Measurements from ENCODE around the gene ATP2B3.

ATP2B3 gene

DNA sequence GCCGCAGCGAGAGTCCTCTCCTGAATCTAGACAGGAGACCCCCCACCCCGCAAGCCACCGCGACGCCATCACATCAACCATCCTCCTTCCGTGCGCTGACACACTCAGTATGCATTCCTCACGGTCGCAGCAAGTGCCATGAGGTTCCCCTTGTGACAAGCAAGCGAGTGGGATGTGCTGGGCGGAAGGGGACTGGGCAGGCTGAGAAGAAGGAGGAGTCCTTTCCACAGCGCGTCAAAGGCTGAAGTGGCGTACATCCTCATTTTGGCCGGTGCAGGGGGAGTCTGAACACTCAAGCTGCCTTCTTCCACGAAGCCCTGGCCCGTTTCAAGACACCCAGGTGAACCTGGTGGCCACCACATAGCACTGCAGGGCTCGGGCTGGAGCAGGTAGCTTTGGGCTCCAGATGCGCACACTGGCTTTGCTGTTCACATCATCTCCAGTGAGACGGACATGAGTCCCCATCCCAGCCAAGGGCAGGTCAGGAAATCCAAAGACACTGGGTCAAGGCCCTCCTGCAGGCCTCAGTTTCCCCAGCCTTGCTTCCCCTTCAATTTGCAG, 51.1 kb downstream of the ATP2B3 start:
- no peak for DNase-seq (ENCODE audit: low spot score)

DNA sequence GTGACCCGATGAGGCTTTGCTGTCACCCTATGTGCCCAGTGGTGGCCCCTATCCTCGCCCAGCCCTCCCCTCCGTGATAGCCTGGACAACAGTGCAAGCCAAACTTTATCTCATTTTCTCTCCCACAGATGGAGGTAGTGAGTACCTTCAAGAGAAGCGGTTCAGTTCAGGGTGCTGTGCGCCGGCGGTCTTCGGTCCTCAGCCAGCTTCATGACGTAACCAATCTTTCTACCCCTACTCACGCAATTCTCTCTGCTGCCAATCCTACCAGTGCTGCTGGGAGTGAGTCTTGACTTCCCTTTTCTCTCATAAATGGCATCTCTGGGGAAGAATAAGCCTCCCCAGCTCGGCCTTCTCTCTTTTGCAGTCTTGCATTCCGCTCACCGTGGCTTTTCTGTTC, 52.0 kb downstream of the ATP2B3 start:
- no peak for DNase-seq (ENCODE audit: low spot score)

DNA sequence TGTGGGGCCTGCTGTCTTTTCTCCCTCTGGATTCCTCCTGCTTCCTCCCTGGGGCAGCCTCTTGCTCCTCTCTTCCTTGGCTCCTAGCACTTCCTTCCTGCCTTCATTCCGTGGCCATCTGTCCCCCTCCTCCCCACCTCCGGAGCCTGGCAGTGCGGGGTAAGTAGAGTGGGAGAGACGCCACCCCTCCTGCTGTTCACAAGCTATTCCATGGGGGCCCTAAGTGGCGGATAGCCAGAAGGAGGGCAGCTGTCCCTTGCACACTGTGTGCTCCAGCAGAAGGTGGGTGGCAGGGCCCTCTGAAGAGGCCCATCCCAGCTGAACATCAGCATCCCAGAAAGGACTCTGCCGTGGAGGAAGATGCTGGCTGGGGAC, 54.1 kb downstream of the ATP2B3 start:
- DNase-seq (ENCODE audit: low spot score) = no peak

DNA sequence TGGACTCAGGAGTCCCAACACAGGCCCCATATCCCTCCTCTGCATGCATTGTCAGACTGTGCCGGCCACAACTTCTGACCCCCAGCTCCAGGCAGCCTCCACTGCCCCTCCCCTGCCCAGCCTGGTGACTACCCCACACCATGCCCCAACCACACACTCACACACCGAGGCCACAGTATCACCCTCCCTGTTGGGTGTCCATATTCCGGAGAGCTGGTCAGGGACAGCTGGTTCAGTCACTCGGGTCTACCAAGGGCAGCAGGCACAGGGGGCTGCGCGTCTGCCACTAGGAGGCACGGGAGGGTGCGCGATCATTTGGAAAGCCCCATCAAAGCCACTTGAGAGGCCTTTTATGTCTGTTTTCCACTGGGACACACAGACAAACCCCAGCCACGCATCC, 55.2 kb downstream of the ATP2B3 start:
- no peak for DNase-seq (ENCODE audit: low spot score)

DNA sequence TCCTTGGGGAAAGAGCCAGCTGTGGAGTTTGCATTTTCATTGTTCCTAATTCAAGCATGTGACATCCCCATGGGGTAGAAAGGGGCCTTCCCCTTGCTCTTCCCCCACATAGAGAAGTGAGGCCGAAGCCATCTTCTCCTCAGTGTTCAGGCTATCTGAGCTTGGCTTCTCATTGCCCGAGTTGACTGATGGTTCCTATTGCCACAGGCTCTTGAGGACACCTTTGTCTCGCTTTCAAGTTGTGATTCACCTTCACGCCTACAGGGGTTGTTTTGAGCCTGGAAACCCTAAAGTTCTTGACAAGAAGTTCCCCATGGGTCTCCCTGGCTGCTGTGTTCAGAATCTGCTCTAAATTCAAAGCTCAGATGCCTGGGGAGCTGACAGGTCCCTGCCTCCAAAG, 56.5 kb downstream of the ATP2B3 start:
- no peak for DNase-seq (ENCODE audit: low spot score)

DNA sequence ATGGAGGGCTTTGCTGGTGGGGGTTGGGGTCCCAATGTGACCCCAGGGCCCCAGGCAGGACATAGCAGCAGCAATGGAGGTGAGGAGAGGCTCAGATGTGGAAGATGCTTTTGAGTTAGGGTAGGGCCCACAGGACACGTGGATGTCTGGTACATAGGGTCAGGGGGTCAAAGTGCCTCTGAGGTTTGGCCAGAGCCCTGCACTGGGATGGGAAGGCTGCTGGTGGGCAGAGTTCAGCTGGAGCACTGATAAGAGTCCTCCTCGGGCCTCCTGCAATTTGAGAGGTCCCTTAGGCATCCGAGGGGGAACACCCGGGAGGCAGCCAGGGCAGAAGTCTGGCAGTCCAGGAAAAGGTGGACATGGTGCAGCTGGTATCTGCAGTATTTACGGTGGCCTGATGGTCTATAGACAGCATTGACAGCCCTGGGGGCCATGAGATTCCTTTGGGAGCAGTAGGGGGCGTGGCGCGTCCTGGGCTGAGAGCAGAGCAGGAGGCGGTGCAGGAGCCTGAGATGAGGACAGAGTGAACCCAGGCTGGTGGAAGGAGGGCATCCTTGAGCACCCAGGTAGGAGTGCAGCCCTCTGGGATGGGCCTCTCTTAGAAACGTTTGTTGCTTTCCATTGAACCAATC, 58.9 kb downstream of the ATP2B3 start:
- no peak for DNase-seq (ENCODE audit: low spot score)

DNA sequence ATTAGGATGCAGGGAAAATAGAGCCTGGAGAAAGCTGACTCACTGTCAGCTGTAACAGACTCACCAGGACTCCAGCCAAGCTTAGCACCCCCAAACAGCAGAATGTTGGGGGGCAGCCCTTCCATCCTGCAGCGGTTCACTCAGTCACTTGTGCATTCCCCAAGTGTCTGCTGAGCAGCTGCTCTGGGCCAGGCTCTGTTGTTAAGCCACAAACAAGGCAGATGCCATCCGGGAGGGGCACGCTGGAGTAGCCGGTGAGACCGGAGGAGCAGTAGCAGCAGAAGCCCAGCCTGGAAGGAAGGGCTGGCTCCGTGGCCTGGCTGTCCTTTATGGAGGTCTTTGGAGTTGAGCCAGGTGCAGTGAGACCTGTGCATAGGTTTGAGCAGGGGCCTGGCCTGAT, 59.5 kb downstream of the ATP2B3 start:
- DNase-seq (ENCODE audit: low spot score) = no peak

DNA sequence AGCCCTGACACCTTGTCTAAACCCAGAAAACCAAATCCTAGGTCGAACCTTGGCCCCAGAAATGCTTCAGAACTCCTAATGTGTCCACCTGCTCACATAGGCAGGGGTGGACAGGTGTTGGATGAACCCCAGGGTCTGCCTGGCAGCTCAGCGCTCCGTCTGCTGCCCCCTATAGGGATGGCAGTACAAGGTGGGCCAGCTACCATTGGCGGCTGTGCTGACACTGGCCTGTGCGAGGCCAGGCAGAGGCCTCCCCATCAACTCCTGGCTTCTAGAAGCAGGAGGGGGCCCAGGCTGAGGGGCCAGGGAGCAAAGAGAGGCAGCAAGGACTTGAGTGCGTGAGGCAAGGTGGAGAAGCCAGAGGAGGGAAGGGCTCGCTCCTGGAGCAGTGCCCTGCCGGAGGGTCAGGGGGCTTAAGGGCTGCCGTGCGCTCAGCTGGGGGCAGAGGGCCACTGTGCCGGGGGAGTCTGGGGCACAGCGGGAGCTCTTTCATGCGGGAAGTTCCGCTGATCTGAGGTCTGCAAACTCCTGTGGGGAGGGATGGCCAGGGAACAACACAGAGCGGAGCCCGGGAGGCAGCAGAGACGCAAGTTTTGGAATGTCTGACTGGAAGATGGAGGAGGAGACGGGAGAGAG, 60.9 kb downstream of the ATP2B3 start:
- no peak for DNase-seq (ENCODE audit: low spot score)

DNA sequence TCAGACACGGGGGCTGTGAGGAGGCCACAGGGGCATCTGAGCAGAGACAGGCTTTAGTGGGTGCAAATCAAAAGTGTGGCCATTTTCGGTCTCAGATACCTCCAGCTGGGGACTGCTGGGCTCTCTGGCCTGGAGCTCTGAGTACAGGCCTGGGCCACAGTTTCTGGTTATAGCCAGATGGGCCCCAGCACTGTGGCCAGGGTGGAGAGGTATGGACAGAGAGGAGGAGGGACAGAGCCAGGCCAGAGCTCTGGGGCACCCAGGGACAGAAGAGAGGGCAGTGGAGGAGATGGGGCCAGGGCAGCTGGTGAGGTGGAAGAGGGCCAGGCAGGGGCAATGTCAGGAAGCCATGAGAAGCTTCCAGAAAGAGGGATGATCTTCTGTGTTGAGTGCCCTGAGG, 61.4 kb downstream of the ATP2B3 start:
- DNase-seq (ENCODE audit: low spot score) = no peak

DNA sequence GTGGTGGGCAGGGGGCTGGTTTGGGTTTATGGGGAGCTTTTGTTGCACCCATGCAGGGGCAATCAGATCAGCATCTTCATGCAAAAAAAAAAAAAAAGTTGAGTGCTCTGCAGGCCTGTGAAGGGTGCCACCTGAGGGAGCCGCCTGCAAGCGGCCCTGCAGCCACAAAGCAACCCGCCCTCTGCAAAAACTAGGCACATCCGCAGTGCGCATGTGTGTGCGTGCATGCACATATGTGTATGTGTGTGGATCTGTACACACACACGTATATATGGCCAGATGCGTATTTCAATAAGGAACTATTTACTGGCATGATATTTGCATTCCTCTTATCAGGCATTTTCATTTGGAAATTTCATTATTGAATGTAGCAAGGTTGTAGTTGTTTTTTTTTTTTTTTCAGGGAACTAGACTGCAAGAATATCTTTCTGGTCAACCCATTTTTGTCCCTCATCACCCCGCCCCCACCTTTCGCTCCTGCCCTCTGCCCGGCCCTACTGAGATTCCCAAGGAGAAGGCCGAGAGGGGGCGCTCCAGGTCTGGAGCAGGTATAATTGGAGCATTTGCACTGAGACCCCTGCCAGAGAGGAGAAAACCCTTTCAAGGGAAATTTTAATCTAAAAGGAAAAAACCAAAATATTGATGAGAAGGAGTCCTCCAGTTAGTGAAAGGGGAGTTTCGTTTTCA, 63.4 kb downstream of the ATP2B3 start:
- no peak for DNase-seq (ENCODE audit: low spot score)

DNA sequence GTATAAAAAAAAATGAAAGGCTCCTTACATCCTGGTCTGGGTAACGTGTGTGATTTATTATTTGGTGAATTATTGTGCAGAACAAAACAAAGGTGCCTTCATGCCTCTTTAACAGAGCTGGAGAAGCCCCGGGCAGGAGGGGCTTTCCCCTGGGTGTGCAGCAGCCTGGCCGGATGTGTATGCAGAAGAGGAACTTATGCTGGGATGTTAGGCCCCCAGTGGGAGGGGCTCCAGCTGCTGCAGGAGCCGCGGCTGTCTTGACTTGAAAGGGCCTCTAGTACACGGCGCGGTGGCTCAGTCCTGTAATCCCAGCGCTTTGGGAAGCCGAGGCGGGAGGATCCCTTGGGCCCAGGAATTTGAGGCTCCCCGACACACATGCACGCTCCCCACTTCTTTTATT, 65.5 kb downstream of the ATP2B3 start:
- peak; percentile 10 for DNase-seq (ENCODE audit: low spot score)

DNA sequence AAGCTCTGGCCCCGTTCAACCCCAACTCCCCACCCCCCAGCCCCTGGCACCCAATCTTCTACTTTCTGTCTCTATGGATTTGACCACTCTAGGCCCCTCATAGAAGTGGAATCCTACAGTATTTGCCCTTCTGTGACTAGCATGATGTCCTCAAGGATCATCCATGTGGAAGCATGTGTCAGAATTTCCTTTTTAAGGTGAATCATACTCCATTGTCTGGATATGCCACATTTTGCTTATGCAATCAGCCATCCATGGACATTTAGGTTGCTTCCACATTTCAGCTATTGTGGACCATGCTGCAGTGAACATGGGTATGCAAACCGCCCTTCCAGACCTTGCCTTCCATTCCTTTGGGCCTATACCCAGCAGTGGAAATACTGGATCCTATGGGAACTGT, 66.0 kb downstream of the ATP2B3 start:
- peak; percentile 7 for DNase-seq (ENCODE audit: low spot score)

DNA sequence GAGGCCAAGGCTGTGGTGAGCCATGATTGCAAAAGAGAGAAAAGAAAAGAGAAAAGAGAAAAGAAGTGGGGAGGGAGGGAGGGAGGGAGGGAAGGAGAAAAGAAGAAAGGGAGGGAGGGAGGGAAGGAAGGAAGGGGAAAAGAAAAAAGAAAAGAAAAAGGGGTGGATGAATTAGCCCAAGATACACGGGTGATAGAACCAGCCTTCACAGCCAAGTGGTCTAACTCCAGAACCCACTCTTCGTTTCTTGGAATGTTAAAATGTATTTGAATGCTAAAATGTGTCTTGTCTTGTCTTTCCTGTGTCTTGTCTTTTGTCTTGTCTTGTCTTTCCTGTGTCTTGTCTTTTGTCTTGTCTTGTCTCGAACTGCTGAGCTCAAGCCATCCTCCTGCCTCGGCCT, 68.4 kb downstream of the ATP2B3 start:
- DNase-seq (ENCODE audit: low spot score) = no peak

DNA sequence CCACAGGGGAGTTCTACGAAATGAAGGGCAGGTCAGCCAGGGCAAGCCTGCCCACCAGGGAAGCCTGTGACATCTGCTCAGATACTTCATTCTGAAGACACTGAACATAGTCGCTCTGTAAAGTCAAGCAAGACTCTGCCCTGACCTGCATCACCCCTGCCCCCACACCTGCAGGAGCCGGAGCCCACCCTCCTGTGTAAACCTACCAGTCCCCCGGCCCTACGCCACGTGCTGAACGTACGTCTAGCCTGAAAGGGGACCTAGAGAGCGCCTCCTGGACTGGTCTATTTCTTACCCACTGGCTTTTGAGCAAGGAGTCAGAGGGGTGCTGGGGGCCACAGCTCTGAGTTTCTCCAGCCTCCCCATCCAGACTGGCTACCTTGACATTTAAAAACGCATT, 69.9 kb downstream of the ATP2B3 start:
- no peak for DNase-seq (ENCODE audit: low spot score)

DNA sequence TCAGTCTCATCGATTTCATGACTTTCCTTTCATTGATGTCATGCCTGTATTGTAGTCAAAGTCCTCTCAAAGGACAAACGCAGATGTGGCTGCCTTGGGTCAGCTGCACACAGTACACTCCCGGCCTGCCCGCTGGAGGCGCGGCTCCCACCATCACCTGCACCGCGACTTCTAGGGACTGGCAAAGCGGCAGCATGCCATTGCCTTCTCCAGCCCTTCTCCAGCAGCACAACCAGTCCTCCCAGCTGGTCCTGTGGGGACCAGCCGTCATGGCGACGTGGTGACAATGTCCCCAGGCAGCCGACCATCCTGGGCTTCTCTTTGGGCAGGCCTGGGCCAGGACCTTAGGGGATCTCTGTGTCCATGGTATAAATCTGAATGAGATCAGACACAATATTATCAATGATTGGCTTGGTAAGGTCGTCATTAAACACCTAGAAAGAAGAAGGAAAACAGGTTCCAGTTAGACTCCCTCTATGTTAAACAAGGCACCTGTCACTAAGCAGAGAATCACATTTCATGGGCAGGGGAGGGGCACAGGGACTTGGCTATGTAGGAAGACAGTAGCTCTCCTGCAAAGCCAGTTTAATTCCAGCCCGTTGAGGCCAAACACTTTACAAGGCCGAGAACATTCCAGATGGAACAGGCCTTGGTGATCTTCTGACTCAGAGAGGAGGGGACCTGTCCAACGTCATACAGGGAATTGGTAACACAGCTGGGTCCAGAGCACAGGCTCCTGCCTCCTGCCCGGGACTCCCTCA, 70.8 kb downstream of the ATP2B3 start:
- DNase-seq (ENCODE audit: low spot score) = no peak

DNA sequence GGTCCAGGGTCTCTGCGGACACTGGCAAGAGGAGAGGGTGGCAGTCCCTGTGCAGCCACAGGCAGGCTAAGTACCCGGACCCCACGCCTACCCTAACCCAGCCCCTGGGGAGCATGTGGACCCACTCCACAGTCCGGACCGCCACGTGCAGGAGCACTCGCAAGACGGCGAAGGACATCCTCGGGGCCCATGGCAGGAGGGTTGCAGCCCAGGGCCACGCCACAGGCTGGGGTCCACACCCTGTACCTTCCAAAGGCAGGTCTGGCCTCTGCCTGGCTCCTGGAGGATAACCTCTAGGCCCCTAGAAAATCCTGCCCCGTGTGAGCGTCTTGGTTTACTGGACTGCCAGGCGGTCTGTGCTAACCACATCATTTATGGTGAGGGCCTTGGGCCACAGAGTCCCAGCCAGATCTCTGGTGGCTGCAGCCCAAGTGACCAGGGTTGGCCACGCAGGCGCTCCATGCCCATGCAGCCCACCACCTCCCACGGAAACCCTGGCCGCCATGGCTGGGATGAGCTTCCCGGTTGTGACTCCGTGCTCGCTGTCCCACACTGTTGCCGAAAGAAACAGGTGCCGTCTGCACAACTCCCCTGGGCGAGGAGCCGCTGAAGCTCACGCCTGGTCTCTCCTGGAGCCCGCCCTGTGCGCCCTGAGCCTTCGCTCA, 71.5 kb downstream of the ATP2B3 start:
- no peak for DNase-seq (ENCODE audit: low spot score)

DNA sequence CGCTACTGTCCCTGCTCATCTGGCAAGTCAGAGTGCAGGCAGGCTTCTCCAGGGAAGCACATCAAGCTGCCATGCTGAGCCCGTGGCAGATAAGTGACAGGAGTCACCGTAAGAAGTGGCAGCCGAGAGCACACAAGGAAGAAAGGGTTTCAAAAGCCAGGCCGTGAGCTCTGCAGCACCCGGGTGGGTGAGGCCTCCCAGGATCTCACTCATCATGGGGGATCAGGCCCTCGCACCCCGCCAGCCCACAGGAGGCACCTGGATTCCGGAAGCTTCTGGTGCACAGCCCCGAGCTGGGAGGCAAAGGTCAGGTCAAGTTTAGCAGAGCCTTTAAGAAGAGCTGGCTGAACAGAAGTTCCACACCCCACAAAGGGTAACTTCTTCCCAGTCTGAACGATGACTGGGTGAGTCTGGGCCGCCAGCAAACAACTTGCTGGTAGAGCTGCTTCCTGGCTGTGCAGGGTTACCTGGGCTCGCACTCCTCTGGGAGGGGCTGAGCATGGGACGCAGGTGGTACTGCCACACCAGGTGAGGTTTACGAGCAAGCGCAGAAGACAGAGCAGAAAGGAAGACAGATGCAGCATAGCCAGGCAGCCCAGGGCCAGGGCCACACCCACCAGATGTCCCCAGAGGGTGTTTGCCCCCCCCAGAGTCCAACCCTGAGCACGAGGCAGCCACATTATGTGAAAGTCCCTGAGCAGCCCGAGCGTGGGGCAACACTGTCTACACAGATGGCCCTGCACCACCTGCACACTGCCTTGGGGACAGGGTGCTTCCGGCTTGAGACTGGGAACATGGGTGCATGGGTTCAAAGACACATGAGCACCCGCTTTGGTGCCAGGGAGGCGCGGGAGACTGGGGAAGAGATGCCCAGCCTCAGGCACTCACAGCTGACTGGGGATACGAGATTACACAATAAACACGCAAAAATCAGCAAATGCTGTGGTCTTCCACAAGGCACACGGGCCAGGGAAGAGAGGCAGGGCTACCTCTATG, 73.8 kb downstream of the ATP2B3 start:
- no peak for DNase-seq (ENCODE audit: low spot score)

DNA sequence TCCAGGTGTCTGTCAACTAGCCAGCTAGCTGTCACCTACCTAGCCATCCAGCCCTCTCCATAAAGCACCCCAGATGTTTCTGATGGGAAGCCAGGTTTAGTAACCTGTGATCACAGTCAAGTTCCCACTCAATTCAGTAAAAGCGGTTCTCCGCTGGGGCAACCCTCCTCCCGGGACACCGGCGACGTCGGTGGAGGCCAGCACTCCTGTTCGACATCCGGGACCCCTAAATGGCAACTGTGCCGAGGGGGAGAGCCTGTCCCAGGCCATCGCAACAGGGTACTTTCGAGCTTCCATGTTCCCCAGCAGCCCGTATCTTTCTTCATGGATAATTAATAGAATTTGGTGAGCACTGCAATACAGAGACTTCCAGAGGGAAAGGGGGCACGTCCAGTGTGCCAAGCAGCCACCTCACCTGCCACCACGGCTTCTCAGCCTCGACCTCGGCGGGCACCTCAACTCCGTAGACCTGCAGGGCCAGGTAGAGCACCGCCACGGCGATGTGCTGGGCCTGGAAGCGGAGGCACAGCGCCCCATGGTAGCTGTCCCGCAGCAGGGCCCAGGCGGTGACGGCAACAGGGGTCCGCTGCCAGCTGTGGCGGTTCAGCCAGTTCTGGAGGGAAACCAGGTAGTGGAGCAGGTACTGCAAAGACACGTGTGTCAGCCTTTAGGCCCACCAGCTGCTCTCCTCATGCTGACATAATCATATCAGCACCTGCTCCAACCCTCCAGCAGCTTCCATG, 74.8 kb downstream of the ATP2B3 start:
- DNase-seq (ENCODE audit: low spot score) = no peak

DNA sequence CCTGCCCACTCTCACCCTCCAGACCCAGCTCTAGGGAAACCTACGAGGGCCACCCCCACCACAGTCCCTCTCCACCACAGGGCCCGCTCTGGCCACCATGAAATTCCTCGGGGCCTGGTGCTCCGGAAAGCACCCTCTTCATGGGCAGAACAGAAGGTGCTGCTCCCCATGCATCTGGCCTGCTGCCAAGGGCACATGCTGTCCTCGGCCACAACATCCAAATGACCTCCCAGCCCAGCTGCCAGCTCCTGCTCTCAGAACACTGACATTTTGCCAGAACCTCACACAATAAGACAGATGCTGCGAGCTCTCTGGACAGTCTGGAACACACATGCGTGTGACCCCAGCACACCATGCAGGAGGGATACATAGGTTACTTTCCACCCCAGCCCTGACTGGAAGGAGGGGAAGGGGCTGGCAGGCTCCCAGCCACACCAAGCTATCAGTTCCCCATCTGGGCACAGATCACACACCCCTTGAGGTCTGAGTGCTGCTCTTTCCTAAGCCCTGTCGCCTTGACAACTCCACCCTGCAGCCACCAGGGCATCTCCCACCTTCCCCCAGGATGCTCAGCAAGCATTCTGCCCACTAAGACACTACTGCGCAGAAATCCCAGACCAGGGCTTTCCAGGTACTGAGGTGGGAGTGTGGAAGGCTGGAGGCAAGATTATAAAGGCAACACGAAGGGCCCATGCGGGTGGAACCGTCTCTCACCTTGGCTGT, 75.7 kb downstream of the ATP2B3 start:
- no peak for DNase-seq (ENCODE audit: low spot score)
